ENCODE measurements around the gene TMEM208. TPM values are rescaled to one million over a fixed set of nuclear protein-coding genes. Genes with fewer than 3 reads are reported as not detected.

The TMEM208 gene
- total and polyA plus RNA-seq, 2 of the 8 experiments (the other 6 are each of a cell fraction or from before 2014, with no cell fraction given), result 37.7 to 100.0 TPM

DNA sequence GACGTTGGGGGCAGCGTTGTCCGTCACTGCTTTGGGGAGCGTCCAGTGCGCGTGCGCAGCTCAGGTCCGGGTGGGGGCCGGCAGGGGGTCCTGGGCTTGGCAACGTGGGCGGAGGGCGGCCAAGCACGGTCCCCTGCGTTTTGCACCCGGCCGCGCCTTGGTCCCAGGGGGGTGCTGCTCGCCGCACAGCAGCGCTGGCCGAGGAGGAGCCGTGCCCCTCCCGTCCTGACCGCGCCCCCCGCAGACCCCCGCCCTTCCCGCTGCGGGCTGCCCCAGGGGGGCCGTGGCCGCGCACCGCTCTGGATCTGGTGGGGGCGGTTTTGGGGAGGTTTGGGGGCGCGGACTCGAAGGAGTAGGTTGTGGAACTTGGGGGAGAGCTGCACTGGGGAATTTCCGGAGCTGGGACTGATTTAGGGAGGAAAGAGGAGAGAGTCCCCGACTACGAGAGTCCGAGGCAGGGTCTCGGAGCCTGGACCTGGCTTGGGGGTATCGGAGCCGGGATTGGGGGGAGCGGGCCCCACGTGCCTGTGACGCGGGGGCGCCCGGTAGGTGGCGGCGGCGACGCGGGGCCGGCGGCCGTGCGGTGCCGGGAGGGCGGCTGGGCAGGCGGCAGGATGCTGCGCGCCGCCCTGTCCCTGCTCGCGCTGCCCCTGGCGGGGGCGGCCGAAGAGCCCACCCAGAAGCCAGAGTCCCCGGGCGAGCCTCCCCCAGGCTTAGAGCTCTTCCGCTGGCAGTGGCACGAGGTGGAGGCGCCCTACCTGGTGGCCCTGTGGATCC is 21.7 kb downstream of the TMEM208 start, which contains the start of gene SLC9A5 (continued):
- TF ChIP-seq, protein P1, sequence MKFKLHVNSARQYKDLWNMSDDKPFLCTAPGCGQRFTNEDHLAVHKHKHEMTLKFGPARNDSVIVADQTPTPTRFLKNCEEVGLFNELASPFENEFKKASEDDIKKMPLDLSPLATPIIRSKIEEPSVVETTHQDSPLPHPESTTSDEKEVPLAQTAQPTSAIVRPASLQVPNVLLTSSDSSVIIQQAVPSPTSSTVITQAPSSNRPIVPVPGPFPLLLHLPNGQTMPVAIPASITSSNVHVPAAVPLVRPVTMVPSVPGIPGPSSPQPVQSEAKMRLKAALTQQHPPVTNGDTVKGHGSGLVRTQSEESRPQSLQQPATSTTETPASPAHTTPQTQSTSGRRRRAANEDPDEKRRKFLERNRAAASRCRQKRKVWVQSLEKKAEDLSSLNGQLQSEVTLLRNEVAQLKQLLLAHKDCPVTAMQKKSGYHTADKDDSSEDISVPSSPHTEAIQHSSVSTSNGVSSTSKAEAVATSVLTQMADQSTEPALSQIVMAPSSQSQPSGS (IDR thresholded peaks at IDR 0.05; ENCODE audit: low read length), result no peak
- TF ChIP-seq ZNF274 (IDR thresholded peaks at IDR 0.05; ENCODE audit: borderline replicate concordance, extremely low read depth, low read length) (no peak), TAF1 (IDR thresholded peaks at IDR 0.05; ENCODE audit: low read depth, low read length) (0 out of 2 replicates have a peak, but pooled peaks have one; percentile 38), KDM4A (IDR thresholded peaks at IDR 0.05; ENCODE audit: low read depth, low read length, severe bottlenecking) (peak; percentile 62), SRF (IDR thresholded peaks at IDR 0.05; ENCODE audit: low read depth, low read length) (no peak), SIRT6 (IDR thresholded peaks at IDR 0.05; ENCODE audit: low read length) (no peak), KDM1A (IDR thresholded peaks at IDR 0.05; ENCODE audit: borderline replicate concordance, low read length) (no peak), HDAC6 (IDR thresholded peaks at IDR 0.05; ENCODE audit: low read depth, low read length) (no peak)
- TF ChIP-seq, protein P2, sequence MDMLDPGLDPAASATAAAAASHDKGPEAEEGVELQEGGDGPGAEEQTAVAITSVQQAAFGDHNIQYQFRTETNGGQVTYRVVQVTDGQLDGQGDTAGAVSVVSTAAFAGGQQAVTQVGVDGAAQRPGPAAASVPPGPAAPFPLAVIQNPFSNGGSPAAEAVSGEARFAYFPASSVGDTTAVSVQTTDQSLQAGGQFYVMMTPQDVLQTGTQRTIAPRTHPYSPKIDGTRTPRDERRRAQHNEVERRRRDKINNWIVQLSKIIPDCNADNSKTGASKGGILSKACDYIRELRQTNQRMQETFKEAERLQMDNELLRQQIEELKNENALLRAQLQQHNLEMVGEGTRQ (IDR thresholded peaks at IDR 0.05; ENCODE audit: low read length), result peak; percentile 43; the same call in 1 of the 2 replicates
- TF ChIP-seq, protein P3, sequence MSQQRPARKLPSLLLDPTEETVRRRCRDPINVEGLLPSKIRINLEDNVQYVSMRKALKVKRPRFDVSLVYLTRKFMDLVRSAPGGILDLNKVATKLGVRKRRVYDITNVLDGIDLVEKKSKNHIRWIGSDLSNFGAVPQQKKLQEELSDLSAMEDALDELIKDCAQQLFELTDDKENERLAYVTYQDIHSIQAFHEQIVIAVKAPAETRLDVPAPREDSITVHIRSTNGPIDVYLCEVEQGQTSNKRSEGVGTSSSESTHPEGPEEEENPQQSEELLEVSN (IDR thresholded peaks at IDR 0.05), result peak; percentile 67; the same call in 1 of the 2 replicates
